DND-41 (cell line): ENCODE measurements around the gene MID2.

Experiments used
- ATAC-seq: fragments of 200-7000 bp; cut with Tn5 transposase; 3 replicates; pipeline ENCODE4 v1.9.1; 2021; ENCODE audit warnings: low read depth; ENCODE audit not compliant: insufficient read depth
- DNase-seq: peaks from one replicate; pipeline ENCODE4 v3.0.0-alpha.2; 2020
- H2AFZ ChIP-seq: 2 replicates; pipeline ENCODE4 v1.6.0; 2012; ENCODE audit warnings: low read depth, low read length
- H3K27ac ChIP-seq: 2 replicates; pipeline ENCODE4 v1.5.1; 2012; ENCODE audit warnings: low read length, inconsistent platforms
- H3K27me3 ChIP-seq: fragments of 200-600 bp; sonication (generic); 2 replicates; pipeline ENCODE4 v1.6.0; 2012; ENCODE audit warnings: low read length, mild to moderate bottlenecking, inconsistent platforms; ENCODE audit not compliant: insufficient read depth, poor library complexity
- H3K36me3 ChIP-seq: 2 replicates; pipeline ENCODE4 v1.5.1; 2012; ENCODE audit warnings: low read length, inconsistent platforms; ENCODE audit not compliant: insufficient read depth
- H3K4me1 ChIP-seq: 2 replicates; pipeline ENCODE4 v1.5.1; 2012; ENCODE audit warnings: mild to moderate bottlenecking, low read length; ENCODE audit not compliant: insufficient read depth
- H3K4me2 ChIP-seq: 2 replicates; pipeline ENCODE4 v1.6.0; 2012; ENCODE audit warnings: mild to moderate bottlenecking, moderate library complexity, low read length, inconsistent platforms; ENCODE audit not compliant: insufficient read depth
- H3K4me3 ChIP-seq, 2 experiments: fragments of 200-600 bp in 1 of 2; shearing (Covaris generic) in 1 of 2; 2 replicates each; pipeline ENCODE4 v1.5.1; 2012 to 2016; ENCODE audit warnings: inconsistent platforms in 2 of 2, low read length in 2 of 2, mild to moderate bottlenecking in 2 of 2, low read depth in 1 of 2, moderate library complexity in 1 of 2
- H3K79me2 ChIP-seq: 2 replicates; pipeline ENCODE4 v1.6.0; 2012; ENCODE audit warnings: low read length, inconsistent platforms; ENCODE audit not compliant: insufficient read depth
- H3K9ac ChIP-seq: 2 replicates; pipeline ENCODE4 v1.6.0; 2012; ENCODE audit warnings: low read depth, mild to moderate bottlenecking, inconsistent platforms, low read length, moderate library complexity
- H3K9me3 ChIP-seq: 2 replicates; pipeline ENCODE4 v1.5.1; 2012; ENCODE audit warnings: low read length, moderate library complexity, mild to moderate bottlenecking, inconsistent platforms; ENCODE audit not compliant: insufficient read depth, severe bottlenecking
- H4K20me1 ChIP-seq: 2 replicates; pipeline ENCODE4 v1.6.0; 2012; ENCODE audit warnings: low read length; ENCODE audit not compliant: insufficient read depth
- CTCF ChIP-seq: IDR thresholded peaks from 2 replicates; pipeline ENCODE4 v1.5.1; 2012; ENCODE audit warnings: borderline replicate concordance, low read length, moderate library complexity, mild to moderate bottlenecking; ENCODE audit not compliant: poor library complexity, severe bottlenecking; ENCODE audit errors: extremely low read depth
- EZH2 ChIP-seq: IDR thresholded peaks from 3 replicates; pipeline ENCODE4 v1.6.1; 2012; ENCODE audit warnings: borderline replicate concordance, low read depth, mild to moderate bottlenecking, moderate library complexity, low read length, inconsistent platforms; ENCODE audit not compliant: severe bottlenecking

Gene MID2

GRCh38 chrX:107826238-107827029 is 768 bp downstream of the MID2 start:
- no peaks in the 10 kb centered on the region for H3K9me3 ChIP-seq
- no peaks in the 10 kb centered on the region for H3K27me3 ChIP-seq
- DNase-seq, result no peak
- no peaks in the 10 kb centered on the region for H3K79me2 ChIP-seq
- H3K4me1 ChIP-seq, result no peaks in the 10 kb centered on the region
- no peak for ATAC-seq
- H2AFZ ChIP-seq, result no peak overlapping the region
- TF ChIP-seq CTCF (no peak), EZH2 (no peak)
- no peak overlapping the region for H3K4me2 ChIP-seq
- no peaks in the 10 kb centered on the region for H3K36me3 ChIP-seq
- no peak overlapping the region for H3K27ac ChIP-seq
- no peak overlapping the region for H3K9ac ChIP-seq
- H3K4me3 ChIP-seq, result no peak overlapping the region
- H4K20me1 ChIP-seq, result no peaks in the 10 kb centered on the region

GRCh38 chrX:107827030-107827831 is 1.6 kb downstream of the MID2 start:
- H4K20me1 ChIP-seq, result no peaks in the 10 kb centered on the region
- TF ChIP-seq EZH2 (no peak), CTCF (no peak)
- ATAC-seq (no peak), DNase-seq (no peak)
- H3K4me2 ChIP-seq, result no peak overlapping the region
- no peak overlapping the region for H2AFZ ChIP-seq
- H3K27me3 ChIP-seq, result no peaks in the 10 kb centered on the region
- H3K4me3 ChIP-seq, result no peak overlapping the region
- H3K9me3 ChIP-seq, result no peaks in the 10 kb centered on the region
- H3K27ac ChIP-seq, result no peak overlapping the region
- no peaks in the 10 kb centered on the region for H3K36me3 ChIP-seq
- no peak overlapping the region for H3K9ac ChIP-seq
- H3K4me1 ChIP-seq, result no peaks in the 10 kb centered on the region
- H3K79me2 ChIP-seq, result no peaks in the 10 kb centered on the region

GRCh38 chrX:107827852-107828251 is 2.2 kb downstream of the MID2 start:
- H3K27ac ChIP-seq, result no peak overlapping the region
- H3K9me3 ChIP-seq, result no peaks in the 10 kb centered on the region
- H3K27me3 ChIP-seq, result no peaks in the 10 kb centered on the region

More at GRCh38 chrX:107827852-107828251, 2.2 kb downstream of the MID2 start:
- no peak overlapping the region for H2AFZ ChIP-seq
- TF ChIP-seq CTCF, result no peak
- TF ChIP-seq EZH2, result no peak
- no peaks in the 10 kb centered on the region for H3K79me2 ChIP-seq
- no peaks in the 10 kb centered on the region for H3K4me1 ChIP-seq
- DNase-seq (no peak), ATAC-seq (no peak)
- H4K20me1 ChIP-seq, result no peaks in the 10 kb centered on the region
- H3K4me3 ChIP-seq, result no peak overlapping the region
- no peak overlapping the region for H3K4me2 ChIP-seq
- H3K9ac ChIP-seq, result no peak overlapping the region
- no peaks in the 10 kb centered on the region for H3K36me3 ChIP-seq
